H1 (cell line): ENCODE results near the gene PPP3CB. TPM values are rescaled to one million over a fixed set of nuclear protein-coding genes. Genes with fewer than 3 reads are reported as not detected.

Source experiments
- CTCF ChIA-PET: fragments of 300-600 bp; sonication (Branson Sonifier 250); formaldehyde crosslinking; loops from one replicate; lab custom pipeline; 2021; ENCODE audit not compliant: partially characterized antibody; lab: Charles Lee
- POLR2A ChIA-PET: fragments of 300-600 bp; sonication (Branson Sonifier 250); formaldehyde crosslinking; loops from one replicate; lab custom pipeline; 2021; ENCODE audit warnings: inconsistent platforms; ENCODE audit not compliant: partially characterized antibody; lab: Charles Lee
- DNase-seq, 2 experiments: peaks; one replicate each; pipeline versions ENCODE4 v3.0.0 to v3.0.0-alpha.2; 2010 to 2022; ENCODE audit warnings: low spot score in 2 of 2, low read depth in 1 of 2, mixed read lengths in 1 of 2
- FAIRE-seq: peaks from 2 replicates; lab custom pipeline; 2011; peaks lifted over from hg19 to GRCh38; lab: Jason Lieb, UNC
- H2AFZ ChIP-seq: 2 replicates; pipeline ENCODE4 v1.8.1; 2012; ENCODE audit warnings: low read length, inconsistent platforms
- H2AK5ac ChIP-seq: 2 replicates; pipeline ENCODE4 v1.6.1; 2013; ENCODE audit warnings: low read depth, low read length
- H2BK120ac ChIP-seq: replicated peaks from 2 replicates; pipeline ENCODE3; 2013; ENCODE audit warnings: low read depth, low read length, inconsistent platforms
- H2BK12ac ChIP-seq: 2 replicates; pipeline ENCODE4 v1.6.1; 2013; ENCODE audit warnings: low read depth, low read length
- H2BK15ac ChIP-seq: 2 replicates; pipeline ENCODE4 v1.6.1; 2013; ENCODE audit warnings: low read length
- H2BK20ac ChIP-seq: 2 replicates; pipeline ENCODE4 v1.6.1; 2013; ENCODE audit warnings: low read length
- H2BK5ac ChIP-seq: 2 replicates; pipeline ENCODE4 v1.6.1; 2013; ENCODE audit warnings: low read depth, low read length
- H3K14ac ChIP-seq: 2 replicates; pipeline ENCODE4 v1.6.1; 2013; ENCODE audit warnings: inconsistent platforms; ENCODE audit not compliant: insufficient read length
- H3K18ac ChIP-seq: 2 replicates; pipeline ENCODE4 v1.6.1; 2013; ENCODE audit warnings: low read length; ENCODE audit errors: extremely low read depth
- H3K23ac ChIP-seq: 2 replicates; pipeline ENCODE4 v1.6.1; 2013; ENCODE audit warnings: inconsistent platforms; ENCODE audit not compliant: insufficient read length
- H3K23me2 ChIP-seq: 2 replicates; pipeline ENCODE4 v1.6.1; 2013; ENCODE audit warnings: low read depth, low read length
- H3K27ac ChIP-seq: 2 replicates; pipeline ENCODE4 v1.6.1; 2011; ENCODE audit warnings: low read depth, low read length, inconsistent platforms
- H3K27me3 ChIP-seq, 4 experiments: replicated peaks in 1 of 4; 1 replicate in 1 of 4; 2 replicates in 3 of 4; pipeline versions ENCODE4 v1.6.1 to v1.8.1; 2011 to 2013; ENCODE audit warnings: low read length in 3 of 4, mild to moderate bottlenecking in 3 of 4, inconsistent platforms in 2 of 4, mixed read lengths in 2 of 4, moderate library complexity in 1 of 4; ENCODE audit not compliant: control insufficient read depth in 3 of 4, insufficient read depth in 3 of 4; ENCODE audit errors: extremely low read depth in 1 of 4
- H3K36me3 ChIP-seq, 4 experiments: 2 replicates each; pipeline versions ENCODE4 v1.6.1 to v1.8.1; 2011 to 2013; ENCODE audit warnings: mild to moderate bottlenecking in 4 of 4, low read length in 3 of 4, moderate library complexity in 2 of 4, control low read depth in 1 of 4, inconsistent platforms in 1 of 4; ENCODE audit not compliant: insufficient read depth in 4 of 4, control insufficient read depth in 2 of 4
- H3K4ac ChIP-seq: replicated peaks from 2 replicates; pipeline ENCODE3; 2013; ENCODE audit warnings: low read length, low read depth, mixed read lengths, inconsistent platforms; ENCODE audit not compliant: insufficient read length
- H3K4me1 ChIP-seq, 4 experiments: replicated peaks in 1 of 4; 1 replicate in 1 of 4; 2 replicates in 3 of 4; pipeline versions ENCODE4 v1.6.1 to v1.8.1; 2011 to 2013; ENCODE audit warnings: low read length in 3 of 4, inconsistent platforms in 2 of 4, mixed read lengths in 1 of 4; ENCODE audit not compliant: insufficient read depth in 4 of 4, control insufficient read depth in 3 of 4
- H3K4me2 ChIP-seq, 2 experiments: 2 replicates each; pipeline versions ENCODE4 v1.6.1 to v1.8.1; 2011 to 2013; ENCODE audit warnings: low read depth in 2 of 2, low read length in 2 of 2, control low read depth in 1 of 2, inconsistent platforms in 1 of 2, mild to moderate bottlenecking in 1 of 2; ENCODE audit not compliant: insufficient read depth in 1 of 2
- H3K4me3 ChIP-seq, 4 experiments: fragments of 200-600, 300-600 bp in 1 of 4; sonication (generic), shearing (Covaris generic), sonication (Bioruptor Twin) in 1 of 4; 2 replicates each; pipeline versions ENCODE4 v1.5.1 to v1.8.1; 2011 to 2016; ENCODE audit warnings: low read length in 4 of 4, low read depth in 3 of 4, control low read depth in 2 of 4, inconsistent platforms in 2 of 4, mild to moderate bottlenecking in 2 of 4, mixed read lengths in 1 of 4, moderate library complexity in 1 of 4; ENCODE audit not compliant: insufficient read depth in 2 of 4; ENCODE audit errors: extremely low read depth in 1 of 4
- H3K56ac ChIP-seq: replicated peaks from 2 replicates; pipeline ENCODE3; 2013; ENCODE audit warnings: low read depth, mild to moderate bottlenecking, mixed read lengths, low read length, inconsistent platforms; ENCODE audit not compliant: insufficient read length
- H3K79me1 ChIP-seq: 2 replicates; pipeline ENCODE4 v1.6.1; 2013; ENCODE audit warnings: low read depth, low read length, control low read depth
- H3K79me2 ChIP-seq, 2 experiments: 2 replicates each; pipeline versions ENCODE4 v1.6.1 to v1.8.1; 2012 to 2013; ENCODE audit warnings: low read length in 2 of 2, mild to moderate bottlenecking in 2 of 2, inconsistent platforms in 1 of 2; ENCODE audit not compliant: insufficient read depth in 2 of 2, control insufficient read depth in 1 of 2
- H3K9ac ChIP-seq, 4 experiments: replicated peaks in 1 of 4; 1 replicate in 1 of 4; 2 replicates in 3 of 4; pipeline versions ENCODE4 v1.6.1 to v1.8.1; 2011 to 2013; ENCODE audit warnings: low read depth in 3 of 4, low read length in 3 of 4, control low read depth in 2 of 4, mild to moderate bottlenecking in 2 of 4, moderate library complexity in 2 of 4, inconsistent platforms in 1 of 4; ENCODE audit errors: extremely low read depth in 1 of 4
- H3K9me3 ChIP-seq, 2 experiments: 2 replicates each; pipeline versions ENCODE4 v1.6.1 to v1.8.1; 2012 to 2013; ENCODE audit warnings: mild to moderate bottlenecking in 2 of 2, moderate library complexity in 2 of 2, control low read depth in 1 of 2, inconsistent platforms in 1 of 2, low read depth in 1 of 2, low read length in 1 of 2, mixed read lengths in 1 of 2; ENCODE audit not compliant: insufficient read depth in 2 of 2
- H4K20me1 ChIP-seq, 2 experiments: replicated peaks in 1 of 2; 2 replicates each; pipeline versions ENCODE3 to v1.8.1; 2011 to 2013; ENCODE audit warnings: inconsistent platforms in 2 of 2, low read length in 2 of 2, mild to moderate bottlenecking in 1 of 2; ENCODE audit not compliant: insufficient read depth in 2 of 2, control insufficient read depth in 1 of 2
- H4K5ac ChIP-seq: 2 replicates; pipeline ENCODE4 v1.6.1; 2013; ENCODE audit warnings: low read length, low read depth, mixed read lengths, inconsistent platforms; ENCODE audit not compliant: insufficient read length
- H4K8ac ChIP-seq: 2 replicates; pipeline ENCODE4 v1.8.0; 2013; ENCODE audit warnings: mild to moderate bottlenecking, moderate library complexity, low read length, inconsistent platforms; ENCODE audit not compliant: insufficient read depth; ENCODE audit errors: extremely low read depth
- H4K91ac ChIP-seq: replicated peaks from 2 replicates; pipeline ENCODE3; 2013; ENCODE audit warnings: low read length, mixed read lengths, inconsistent platforms; ENCODE audit not compliant: insufficient read length
- GTF2F1 ChIP-seq: IDR thresholded peaks from 2 replicates; pipeline ENCODE4 v1.6.1; 2012; ENCODE audit warnings: low read depth, low read length, improper control_type of control experiment, borderline replicate concordance
- RAD21 ChIP-seq, 2 experiments: IDR thresholded peaks in 1 of 2; conservative IDR thresholded peaks in 1 of 2; 2 replicates each; pipeline ENCODE4 v1.6.1; 2011; ENCODE audit warnings: low read depth in 2 of 2, low read length in 2 of 2, improper control_type of control experiment in 1 of 2, inconsistent platforms in 1 of 2, mild to moderate bottlenecking in 1 of 2, moderate library complexity in 1 of 2
- SIN3A ChIP-seq, 2 experiments: IDR thresholded peaks in 1 of 2; conservative IDR thresholded peaks in 1 of 2; 2 replicates each; pipeline ENCODE4 v1.6.1; 2011 to 2012; ENCODE audit warnings: low read length in 2 of 2, improper control_type of control experiment in 1 of 2, low read depth in 1 of 2, mild to moderate bottlenecking in 1 of 2
- TCF12 ChIP-seq: IDR thresholded peaks from 2 replicates; pipeline ENCODE4 v1.6.1; 2011; ENCODE audit warnings: low read depth, mild to moderate bottlenecking, low read length
- WGBS, 2 experiments: shearing (Covaris generic) in 1 of 2; methylation state at CpG; one replicate each; pipeline versions ENCODE4 v1.1.6 to v1.1.7; 2013 to 2015; ENCODE audit warnings: low lambda C conversion rate in 2 of 2, mixed read lengths in 2 of 2, inconsistent platforms in 1 of 2, low coverage in 1 of 2, missing lambda C conversion rate in 1 of 2; ENCODE audit not compliant: insufficient replicate concordance in 2 of 2, insufficient coverage in 1 of 2, insufficient read length in 1 of 2; ENCODE audit errors: extremely low coverage in 1 of 2, missing lambda C conversion rate in 1 of 2; 5-methylcytosine and 5-hydroxymethylcytosine counted together
- polyA plus RNA-seq, 7 experiments: library from polyadenylated mRNA; depleted of rRNA in 3 of 7; stranded (reverse) in 5 of 7; unstranded in 2 of 7; fragments of >200 nt in 5 of 7; fragments of 200-250 nt in 2 of 7; gene quantifications; 1 replicate in 5 of 7; 2 replicates in 1 of 7; 4 replicates in 1 of 7; pipeline versions ENCODE4 v1.2.1 to v1.2.3, GENCODE V29; 2011 to 2013; ENCODE audit warnings: missing spikeins in 2 of 7, mixed read lengths in 2 of 7
- total RNA-seq: library from RNA; stranded (reverse); fragmentation: NEBNext Ultra II Directional; extraction: Animal tissue kit (Norgen Biotek cat#: 25700); gene quantifications from 2 replicates; pipeline ENCODE4 v1.2.1, GENCODE V29; 2021

Gene PPP3CB
- total and polyA plus RNA-seq, 2 of the 8 experiments (the other 6 are each of a cell fraction or from before 2014, with no cell fraction given) = 10.5 to 36.3 TPM

- no peak overlapping the region for H3K4me3 ChIP-seq
- 85% methylated on average over 1 of the region's 1 CpG; no CpG with 5 or more reads in 1 of the 2 experiments for WGBS, 2 experiments
- no peak for TF ChIP-seq TCF12
- no peak for TF ChIP-seq RAD21 (IDR thresholded peaks at IDR 0.05 in 1 of 2, conservative IDR thresholded peaks at IDR 0.05 in 1 of 2; ENCODE audit: low read depth in 2 of 2, low read length in 2 of 2)
- TF ChIP-seq GTF2F1 = no peak
- TF ChIP-seq SIN3A (conservative IDR thresholded peaks at IDR 0.05 in 1 of 2, IDR thresholded peaks at IDR 0.05 in 1 of 2; ENCODE audit: low read depth in 1 of 2, low read length in 2 of 2) = no peak
Measured at GRCh38 chr10:73503037-73503436, 7.2 kb upstream of the PPP3CB start.

More at GRCh38 chr10:73503037-73503436, 7.2 kb upstream of the PPP3CB start:
- Histone ChIP-seq H3K36me3 (peaks cover 7 to 34% (median 21%) of the 10 kb centered on the region in 4 experiments; a peak in 6 of 8 replicates), H3K56ac (no peak overlapping the region), H3K4me1 (no peaks in the 10 kb centered on the region; a peak in 1 of 7 replicates), H2BK12ac (no peak overlapping the region), H4K8ac (no peak overlapping the region), H3K4ac (no peak overlapping the region), H3K27ac (no peak overlapping the region), H3K23me2 (no peaks in the 10 kb centered on the region; the same call in 1 of the 2 replicates), H3K9ac (no peak overlapping the region), H3K9me3 (no peaks in the 10 kb centered on the region), H2BK120ac (no peak overlapping the region), H4K91ac (no peak overlapping the region), H3K18ac (no peak overlapping the region), H2BK20ac (no peak overlapping the region), H3K79me1 (no peaks in the 10 kb centered on the region), H3K23ac (no peak overlapping the region), H2AFZ (no peak overlapping the region), H3K79me2 (no peaks in the 10 kb centered on the region), H2AK5ac (no peak overlapping the region), H3K4me2 (no peak overlapping the region), H2BK5ac (no peak overlapping the region), H3K14ac (no peak overlapping the region), H4K20me1 (no peaks in the 10 kb centered on the region), H4K5ac (no peak overlapping the region), H2BK15ac (no peak overlapping the region), H3K27me3 (no peaks in the 10 kb centered on the region)
- CTCF ChIA-PET = interaction anchor here (0.6 to 0.8 kb wide), 2 partner anchors 24 to 142 kb away, joined by 3 read pairs; no protein-coding TSS in a partner anchor
- DNase-seq = no peak
- POLR2A ChIA-PET = no interaction called here
- no peak for FAIRE-seq
